ENCODE measurements around the gene RRAS.
A peak's percentile ranks its signal among the peaks of the same experiment; 100 is the strongest.

Gene RRAS

DNA sequence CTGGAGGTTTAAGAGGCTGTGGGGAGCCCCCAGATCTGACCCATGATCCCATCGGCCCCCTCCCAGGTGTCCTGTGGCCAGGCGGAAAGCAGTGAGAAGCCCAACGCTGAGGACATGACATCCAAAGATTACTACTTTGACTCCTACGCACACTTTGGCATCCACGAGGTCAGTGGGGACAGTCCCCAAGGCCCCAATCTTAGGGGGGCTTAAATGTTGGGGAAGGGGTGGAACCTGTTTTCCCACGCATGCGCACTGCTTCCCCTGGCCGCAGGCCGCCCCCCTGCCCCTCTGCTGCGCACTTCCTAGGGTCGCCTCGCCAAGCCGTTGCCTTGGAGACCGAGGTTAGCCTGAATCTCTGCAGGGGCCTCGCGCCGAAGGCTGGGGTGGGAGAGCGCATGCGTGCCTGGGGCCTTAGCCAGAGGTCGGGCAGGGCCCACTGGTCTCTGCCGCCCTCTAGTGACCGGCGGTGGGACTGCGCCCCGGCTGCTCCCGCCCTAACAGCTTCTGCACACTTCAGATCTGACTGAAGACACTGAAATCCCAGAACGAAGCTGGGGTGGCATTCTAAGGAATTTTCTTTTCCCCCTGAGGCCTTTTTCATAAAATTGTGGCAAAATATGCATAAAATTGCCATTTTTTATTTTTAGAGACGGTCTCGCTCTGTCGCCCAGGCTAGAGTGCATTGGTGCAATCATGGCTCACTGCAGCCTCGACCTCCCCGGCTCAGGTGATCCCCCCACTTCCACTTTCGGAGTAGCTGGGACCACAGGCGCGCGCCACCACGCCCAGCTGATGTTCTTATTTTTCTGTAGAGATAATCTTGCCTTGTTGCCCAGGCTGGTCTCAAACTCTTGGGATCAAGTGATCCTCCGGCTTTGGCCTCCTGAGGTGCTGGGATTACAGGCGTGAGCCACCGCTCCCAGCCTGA is 40.7 kb upstream of the RRAS start:
- H3K4me3 ChIP-seq (replicated peaks; ENCODE audit: low read depth, low read length): no peak overlapping the region
- peak; percentile 88 for DNase-seq (ENCODE audit: low read depth)
- TF ChIP-seq, protein P1, sequence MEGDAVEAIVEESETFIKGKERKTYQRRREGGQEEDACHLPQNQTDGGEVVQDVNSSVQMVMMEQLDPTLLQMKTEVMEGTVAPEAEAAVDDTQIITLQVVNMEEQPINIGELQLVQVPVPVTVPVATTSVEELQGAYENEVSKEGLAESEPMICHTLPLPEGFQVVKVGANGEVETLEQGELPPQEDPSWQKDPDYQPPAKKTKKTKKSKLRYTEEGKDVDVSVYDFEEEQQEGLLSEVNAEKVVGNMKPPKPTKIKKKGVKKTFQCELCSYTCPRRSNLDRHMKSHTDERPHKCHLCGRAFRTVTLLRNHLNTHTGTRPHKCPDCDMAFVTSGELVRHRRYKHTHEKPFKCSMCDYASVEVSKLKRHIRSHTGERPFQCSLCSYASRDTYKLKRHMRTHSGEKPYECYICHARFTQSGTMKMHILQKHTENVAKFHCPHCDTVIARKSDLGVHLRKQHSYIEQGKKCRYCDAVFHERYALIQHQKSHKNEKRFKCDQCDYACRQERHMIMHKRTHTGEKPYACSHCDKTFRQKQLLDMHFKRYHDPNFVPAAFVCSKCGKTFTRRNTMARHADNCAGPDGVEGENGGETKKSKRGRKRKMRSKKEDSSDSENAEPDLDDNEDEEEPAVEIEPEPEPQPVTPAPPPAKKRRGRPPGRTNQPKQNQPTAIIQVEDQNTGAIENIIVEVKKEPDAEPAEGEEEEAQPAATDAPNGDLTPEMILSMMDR (IDR thresholded peaks at IDR 0.05; ENCODE audit: low read length, missing control alignments): peak; percentile 96

DNA sequence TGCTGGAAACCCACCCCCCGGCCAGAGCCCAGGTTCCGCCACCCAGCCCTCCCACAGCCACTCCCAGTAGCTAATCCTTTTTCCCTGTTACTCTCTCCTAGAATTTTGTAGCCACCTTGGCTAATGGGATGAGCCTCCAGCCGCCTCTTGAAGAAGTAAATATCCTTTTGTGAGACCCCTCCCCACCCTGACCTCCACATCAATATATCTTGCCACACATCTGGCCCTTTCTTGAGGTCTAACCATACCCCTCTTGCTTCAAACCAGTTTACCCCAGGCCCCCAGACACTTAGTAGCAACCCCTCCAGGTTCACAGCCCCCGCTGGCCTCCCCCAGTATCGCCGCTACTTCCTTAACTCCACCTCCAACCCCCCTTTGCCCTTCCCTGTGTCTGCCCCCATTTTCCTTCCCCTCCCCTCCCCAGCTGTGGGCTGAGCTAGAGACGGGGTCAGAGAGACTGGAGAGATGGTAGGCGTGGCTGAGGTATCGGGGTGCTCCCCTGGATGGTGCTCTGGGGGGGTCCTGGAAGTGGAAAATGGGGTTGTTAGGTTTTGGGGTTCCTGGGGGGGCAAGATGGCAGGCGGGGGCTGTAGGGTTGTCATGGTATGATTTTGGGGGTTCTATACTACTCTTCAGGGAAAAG is 39.9 kb upstream of the RRAS start:
- DNase-seq (ENCODE audit: low read depth): no peak
- TF ChIP-seq, protein P1 (IDR thresholded peaks at IDR 0.05; ENCODE audit: low read length, missing control alignments): no peak

DNA sequence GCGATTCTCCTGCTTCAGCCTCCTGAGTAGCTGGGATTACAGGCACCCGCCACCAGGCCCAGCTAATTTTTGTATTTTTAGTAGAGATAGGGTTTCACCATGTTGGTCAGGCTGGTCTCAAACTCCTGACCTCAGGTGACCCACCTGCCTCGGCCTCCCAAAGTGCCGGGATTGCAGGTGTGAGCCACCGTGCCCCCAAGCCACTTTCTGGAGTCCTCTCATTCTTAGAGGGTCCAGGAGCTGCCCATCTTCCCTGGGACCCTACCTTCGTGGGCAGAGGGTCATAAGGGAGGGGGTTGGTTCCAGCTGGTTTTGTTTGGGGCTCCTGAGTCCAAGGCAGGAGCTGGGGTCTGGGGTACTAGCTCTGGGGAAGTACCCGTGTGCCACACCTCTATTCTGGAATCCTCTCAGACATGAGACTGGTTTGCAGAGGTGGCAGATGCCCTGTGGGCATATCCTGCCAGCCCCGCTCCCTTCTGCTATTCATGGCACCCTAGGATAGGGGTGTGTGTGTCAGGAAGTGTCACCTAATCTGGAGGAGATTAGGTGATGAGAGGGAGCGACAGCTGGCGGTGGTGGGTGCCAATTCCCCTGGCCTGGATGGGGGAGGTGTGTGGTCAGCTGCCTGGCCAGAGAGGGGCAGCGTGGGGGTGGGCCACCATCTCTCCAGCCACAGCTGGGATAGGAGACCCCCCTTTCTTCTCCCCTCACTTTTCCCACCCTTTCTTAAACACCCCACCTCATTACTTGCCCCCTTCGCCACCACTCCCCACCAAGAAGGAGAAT is 39.2 kb upstream of the RRAS start:
- TF ChIP-seq, protein P1 (IDR thresholded peaks at IDR 0.05; ENCODE audit: low read length, missing control alignments): no peak
- H3K4me3 ChIP-seq (replicated peaks; ENCODE audit: low read depth, low read length): no peak overlapping the region
- DNase-seq (ENCODE audit: low read depth): no peak

More for the DNA sequence above, 39.9 kb upstream of the RRAS start:
- no peak overlapping the region for H3K4me3 ChIP-seq (replicated peaks; ENCODE audit: low read depth, low read length)

DNA sequence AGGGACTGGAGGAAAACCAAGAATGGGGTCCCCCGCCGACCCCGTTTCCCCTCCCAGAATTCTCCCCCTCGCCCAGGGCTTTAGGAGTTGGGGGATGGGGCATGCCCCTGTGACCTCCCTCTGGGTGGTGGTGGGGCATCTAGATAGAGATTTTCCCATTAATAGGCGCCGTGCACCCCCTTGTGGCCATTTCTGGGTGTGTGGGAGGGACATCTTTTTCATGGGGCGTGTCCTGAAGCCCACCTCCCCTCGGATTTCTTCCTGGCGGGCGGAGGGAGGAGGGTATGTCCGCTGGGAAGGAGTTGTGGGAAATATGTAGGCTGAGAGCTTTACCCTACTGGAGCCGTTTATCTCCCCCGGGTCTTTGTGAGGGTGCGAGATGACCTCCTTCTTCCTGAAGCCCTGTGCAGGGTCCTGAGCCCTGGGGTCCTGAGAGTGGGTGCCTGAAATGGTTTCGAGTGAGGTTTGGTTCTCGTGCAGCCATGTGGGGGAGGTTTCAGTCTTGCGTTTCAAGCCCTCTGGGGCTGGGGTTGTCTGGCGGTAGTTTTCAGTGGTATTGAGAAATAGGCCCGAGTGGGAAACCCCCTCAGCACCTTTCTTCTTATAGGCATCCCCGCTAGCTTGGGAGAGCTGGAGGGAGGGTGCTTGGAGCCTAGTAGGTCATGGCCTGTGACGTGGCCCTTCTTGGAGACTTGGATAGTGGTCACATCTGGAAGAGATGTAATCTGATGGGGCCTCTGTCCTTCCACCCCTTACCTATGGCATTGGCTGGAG is 38.1 kb upstream of the RRAS start:
- peak overlapping the region; percentile 99 for H3K4me3 ChIP-seq (replicated peaks; ENCODE audit: low read depth, low read length)
- DNase-seq (ENCODE audit: low read depth): peak; percentile 71
- TF ChIP-seq, protein P1 (IDR thresholded peaks at IDR 0.05; ENCODE audit: low read length, missing control alignments): peak; percentile 54

DNA sequence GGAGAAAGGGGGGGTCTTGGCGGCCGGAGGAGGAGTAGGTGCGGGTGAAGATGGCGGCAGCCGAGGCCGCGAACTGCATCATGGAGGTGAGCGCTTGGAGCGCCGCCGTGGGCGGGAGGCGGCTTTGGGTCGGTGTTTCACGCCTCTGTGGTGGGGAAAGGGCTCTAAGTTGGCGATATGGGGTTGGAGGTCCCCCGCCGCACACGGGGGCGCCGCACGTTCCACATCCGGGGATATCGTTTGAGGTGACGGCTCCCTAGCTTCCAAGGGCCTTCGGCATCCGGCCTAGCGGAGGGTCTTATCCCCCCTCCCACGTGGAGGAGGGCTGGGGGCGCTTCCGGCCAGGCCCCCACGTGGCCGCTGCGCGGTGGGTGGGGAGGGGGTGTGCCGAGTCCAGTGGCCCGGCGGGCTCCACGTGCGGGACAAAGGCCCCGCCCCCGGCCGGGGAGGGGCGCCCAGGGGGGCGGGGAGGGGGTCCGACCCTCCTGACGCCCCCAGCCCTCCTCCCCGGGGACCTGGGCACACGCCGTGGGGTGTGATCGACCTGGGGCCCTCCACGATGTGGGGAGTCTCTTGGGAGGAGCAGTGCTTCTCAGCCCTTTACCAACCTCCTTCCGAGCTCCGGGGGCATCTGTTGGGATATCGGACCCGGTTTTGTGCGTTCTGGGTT is 37.4 kb upstream of the RRAS start, which contains the start of gene PRMT1:
Gene PRMT1, plus strand, starts transcription at position 41 of the 670 bp plus-strand sequence. Its CDS starts 10 bp downstream, at position 51.
- peak; percentile 21 for DNase-seq (ENCODE audit: low read depth)
- TF ChIP-seq, protein P1 (IDR thresholded peaks at IDR 0.05; ENCODE audit: low read length, missing control alignments): no peak
- peak within 1 kb of the TSS; percentile 99 for H3K4me3 ChIP-seq (replicated peaks; ENCODE audit: low read depth, low read length)
